CD4-positive, alpha-beta T cell treated with Interleukin-6 at 100 ng/mL for 8 hours (primary cell): ENCODE measurements around the gene U2AF2.

ENCODE experiments used
- DNase-seq: peaks from one replicate; pipeline ENCODE4 v3.0.0-alpha.2; 2020; ENCODE audit warnings: mixed read lengths, low spot score

Gene U2AF2

DNA sequence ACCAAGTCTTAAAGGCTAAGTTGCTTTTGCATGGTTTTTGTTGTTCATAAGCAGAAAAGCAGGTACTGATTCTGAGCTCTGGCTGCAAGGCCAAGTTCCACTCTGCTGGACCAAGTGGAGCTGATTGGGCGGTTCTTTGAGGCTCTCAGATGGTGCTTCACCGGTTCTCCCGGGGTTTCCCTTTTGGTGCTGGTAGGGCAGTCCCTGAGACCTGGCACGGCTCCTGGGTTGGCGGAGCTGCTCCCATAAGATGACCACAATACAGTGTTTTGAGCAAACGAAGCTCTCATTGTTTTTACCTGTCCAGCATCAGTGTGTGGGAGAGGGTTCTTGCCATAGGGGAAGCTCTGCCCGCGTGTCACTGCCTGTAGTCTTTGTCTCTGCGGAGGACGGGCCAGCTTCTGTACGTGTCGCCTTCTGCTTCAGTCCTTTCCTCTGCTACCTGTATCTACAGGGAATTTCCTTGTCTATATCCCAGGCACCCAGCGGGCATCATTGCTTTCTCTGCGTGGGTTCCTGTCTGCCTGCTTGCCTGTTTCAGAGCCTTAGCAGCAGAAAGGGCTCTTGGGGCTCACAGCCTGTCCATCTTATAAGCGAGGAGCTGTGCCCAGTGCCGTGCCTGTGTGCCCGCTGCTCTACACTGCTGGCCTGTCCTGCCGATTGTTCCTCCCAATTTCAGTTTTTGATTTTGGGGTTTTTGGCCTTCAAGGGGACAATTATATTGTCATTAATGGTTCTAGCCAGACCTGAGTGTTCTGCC lies 2.3 kb downstream of the U2AF2 start:
- no peak for DNase-seq

- no peak for DNase-seq
Measured at GRCh38 chr19:55658846-55659459, 4.1 kb downstream of the U2AF2 start.

DNA sequence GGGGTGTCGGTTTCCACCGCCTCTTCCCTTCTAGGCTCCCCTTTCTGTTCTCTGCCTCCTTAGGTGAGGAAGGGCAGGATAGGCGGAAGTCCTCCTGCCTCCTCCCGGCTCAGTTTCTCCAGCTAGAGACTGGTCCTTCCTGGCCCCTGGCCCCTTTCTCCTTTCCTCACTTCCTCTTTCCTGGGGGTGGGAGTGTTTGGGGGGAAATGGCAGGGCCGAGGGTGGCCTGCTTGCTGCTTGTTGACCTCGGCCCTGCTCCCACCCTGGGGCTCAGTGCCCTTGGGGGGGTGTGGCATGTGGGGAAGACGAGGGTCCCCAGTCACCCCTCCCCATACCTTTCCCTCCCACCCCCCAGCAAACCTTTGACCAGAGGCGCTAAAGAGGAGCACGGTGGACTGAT lies 5.0 kb downstream of the U2AF2 start:
- no peak for DNase-seq

DNA sequence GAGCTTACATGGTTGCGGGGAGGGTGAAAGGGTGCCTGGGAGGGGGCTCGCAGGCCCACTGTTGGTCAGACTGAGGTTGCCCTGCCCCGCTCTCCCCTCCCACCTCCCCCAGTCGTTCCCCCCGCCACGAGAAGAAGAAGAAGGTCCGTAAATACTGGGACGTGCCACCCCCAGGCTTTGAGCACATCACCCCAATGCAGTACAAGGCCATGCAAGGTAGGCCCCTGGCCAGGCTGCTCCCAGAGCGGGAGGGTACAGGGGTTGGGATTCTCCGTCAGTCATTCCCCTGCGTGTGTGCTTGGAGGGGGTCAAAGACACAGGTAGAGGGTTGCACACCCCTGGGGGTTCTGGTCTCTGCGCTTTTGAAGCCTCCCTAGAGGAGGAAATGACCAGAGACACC lies 5.6 kb downstream of the U2AF2 start:
- no peak for DNase-seq

- DNase-seq: no peak
Measured at GRCh38 chr19:55660991-55661390, 6.2 kb downstream of the U2AF2 start.

GRCh38 chr19:55661826-55662225 lies 7.0 kb downstream of the U2AF2 start:
- no peak for DNase-seq

DNA sequence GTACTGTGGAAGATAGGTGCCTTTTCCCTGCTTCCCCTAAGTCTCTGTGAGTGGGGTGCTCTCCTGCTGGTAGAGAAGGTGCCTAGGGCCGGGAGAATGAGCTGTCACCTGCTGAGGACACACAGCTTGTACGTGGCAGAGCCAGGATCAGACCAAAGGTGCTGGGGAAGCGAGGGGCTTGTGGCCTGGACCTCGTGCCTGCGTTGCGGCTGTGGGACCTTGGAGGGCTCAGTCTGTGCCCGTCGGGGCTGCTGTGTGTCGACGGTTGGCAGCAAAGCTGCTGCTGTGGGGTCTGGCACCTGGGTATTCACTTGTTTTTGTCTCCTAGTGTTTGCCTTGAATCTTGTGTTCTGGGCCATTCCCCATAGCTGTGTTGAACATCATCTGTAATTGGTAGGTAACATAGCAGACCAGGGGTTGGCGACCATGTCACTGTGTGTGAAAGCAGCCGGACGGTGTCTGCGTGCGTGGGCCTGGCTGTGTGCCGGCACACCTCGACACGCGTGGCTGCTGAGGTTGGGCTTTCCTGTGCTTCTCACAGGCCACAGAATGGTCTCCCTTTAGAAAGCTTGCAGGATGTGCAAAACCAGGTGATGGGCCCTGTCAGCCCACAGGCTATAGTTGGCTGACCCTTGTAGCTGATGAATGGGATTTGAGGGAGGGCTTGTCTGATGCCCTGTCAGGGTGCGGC lies 9.2 kb downstream of the U2AF2 start:
- DNase-seq: no peak

GRCh38 chr19:55666343-55667005 lies 11.6 kb downstream of the U2AF2 start:
- DNase-seq: no peak

- DNase-seq: no peak
Measured at GRCh38 chr19:55667006-55667381, 12.2 kb downstream of the U2AF2 start.

GRCh38 chr19:55667511-55667910 lies 12.7 kb downstream of the U2AF2 start:
- DNase-seq: no peak

DNA sequence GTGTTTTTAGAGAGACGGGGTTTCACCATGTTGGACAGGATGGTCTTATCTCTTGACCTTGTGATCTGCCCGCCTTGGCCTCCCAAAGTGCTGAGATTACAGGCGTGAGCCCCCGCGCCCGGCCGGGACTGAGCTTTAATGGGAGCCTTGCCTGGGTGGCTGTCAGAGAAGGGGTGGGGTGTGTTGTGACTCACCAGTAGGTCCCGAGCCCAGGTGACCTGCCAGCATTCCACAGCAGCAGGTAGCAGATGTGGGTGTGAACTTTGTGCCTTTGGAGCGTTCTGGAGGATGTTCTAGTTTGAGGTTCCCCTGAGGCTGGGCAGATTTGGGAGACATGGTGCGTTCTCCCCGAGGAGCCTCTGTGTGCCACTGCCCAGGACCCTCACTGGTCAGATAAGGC lies 13.1 kb downstream of the U2AF2 start:
- no peak for DNase-seq

DNA sequence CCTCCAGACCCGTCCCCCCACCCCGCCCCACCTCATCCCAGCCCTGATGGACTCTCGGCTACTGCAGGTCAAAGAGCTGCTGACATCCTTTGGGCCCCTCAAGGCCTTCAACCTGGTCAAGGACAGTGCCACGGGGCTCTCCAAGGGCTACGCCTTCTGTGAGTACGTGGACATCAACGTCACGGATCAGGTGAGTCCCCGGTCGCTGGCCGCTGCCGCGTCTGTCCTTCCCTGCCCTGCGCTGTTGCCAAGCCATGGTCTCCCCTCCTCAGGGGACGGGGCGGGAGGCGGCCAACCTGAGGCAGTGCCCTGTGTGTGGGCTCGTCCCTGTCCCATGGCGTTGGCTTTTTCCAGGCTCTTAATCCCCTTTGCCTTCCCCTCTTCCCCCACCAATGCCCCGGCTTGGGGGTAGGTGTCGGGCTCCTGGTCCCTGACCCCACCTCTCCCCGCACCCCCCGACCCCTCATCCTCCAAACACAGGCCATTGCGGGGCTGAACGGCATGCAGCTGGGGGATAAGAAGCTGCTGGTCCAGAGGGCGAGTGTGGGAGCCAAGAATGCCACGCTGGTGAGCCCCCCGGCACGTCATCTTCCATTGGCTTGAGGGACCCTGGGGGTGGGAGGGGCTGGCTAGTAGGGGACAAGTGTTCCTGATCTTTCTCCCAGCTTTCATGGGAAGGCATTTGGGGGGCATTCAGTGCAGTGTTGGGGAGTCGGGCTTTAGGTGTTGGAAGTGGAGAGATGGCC lies 13.9 kb downstream of the U2AF2 start:
- no peak for DNase-seq

GRCh38 chr19:55669418-55670279 lies 14.8 kb downstream of the U2AF2 start:
- DNase-seq: no peak

DNA sequence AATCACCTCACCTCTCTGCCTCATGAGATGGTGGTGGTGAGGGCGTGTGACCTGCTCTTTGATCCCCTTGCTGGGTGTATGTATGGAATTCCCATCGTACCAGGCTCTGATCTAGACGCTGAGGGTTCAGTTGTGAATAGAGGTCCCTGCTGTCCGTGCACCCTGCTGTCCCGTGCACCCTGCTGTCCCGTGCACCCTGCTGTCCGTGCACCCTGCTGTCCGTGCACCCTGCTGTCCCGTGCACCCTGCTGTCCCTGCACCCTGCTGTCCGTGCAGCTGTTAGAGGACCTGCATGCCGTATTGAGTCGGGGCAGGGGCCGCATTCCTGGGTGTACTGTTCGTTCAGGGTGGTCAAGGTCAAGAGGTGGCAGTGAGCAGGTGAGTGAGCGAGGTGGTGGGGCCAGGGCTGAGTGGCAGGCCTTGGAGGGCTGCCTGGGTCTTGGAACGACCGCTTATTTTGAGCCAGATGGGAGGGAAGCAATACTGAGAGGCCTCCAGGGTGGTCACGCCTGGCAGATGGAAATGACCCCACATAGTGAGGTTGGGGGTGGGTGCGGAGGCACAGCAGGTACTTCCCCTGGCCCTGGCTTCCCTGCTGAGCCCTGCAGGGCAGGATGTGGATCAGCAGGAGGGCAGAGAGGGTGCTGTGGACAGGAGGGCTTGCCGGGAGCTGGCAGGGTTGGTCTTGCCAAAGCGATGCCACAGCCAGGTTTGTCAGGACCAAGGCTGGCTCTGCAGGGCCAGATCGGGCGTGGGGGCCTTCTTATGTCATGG lies 15.6 kb downstream of the U2AF2 start:
- DNase-seq: no peak

- no peak for DNase-seq
Measured at GRCh38 chr19:55671054-55671378, 16.2 kb downstream of the U2AF2 start.

- DNase-seq: no peak
Measured at GRCh38 chr19:55672418-55672817, 17.6 kb downstream of the U2AF2 start.

GRCh38 chr19:55673465-55673864 lies 18.6 kb downstream of the U2AF2 start:
- DNase-seq: no peak

- DNase-seq: no peak
Measured at GRCh38 chr19:55673889-55674288, 19.1 kb downstream of the U2AF2 start.

DNA sequence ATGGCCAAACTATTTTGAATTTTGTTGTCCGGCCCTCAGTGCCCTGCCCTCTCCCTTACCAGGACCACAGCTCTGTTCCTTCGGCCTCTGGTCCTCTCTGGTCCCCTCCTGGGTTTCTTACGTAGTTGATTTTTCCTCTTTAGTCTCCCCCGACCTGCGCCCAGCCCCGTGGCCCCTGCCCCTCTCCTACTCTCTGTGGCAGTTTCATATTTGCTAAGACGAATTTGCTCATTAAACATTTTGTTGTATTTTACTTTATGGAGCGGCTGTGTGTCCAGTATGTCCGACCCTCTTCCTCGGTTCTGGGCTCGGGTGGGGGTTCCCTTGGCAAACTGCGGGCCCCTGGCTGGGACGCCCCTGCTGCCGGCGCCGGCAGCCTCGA lies 19.6 kb downstream of the U2AF2 start:
- no peak for DNase-seq

GRCh38 chr19:55674841-55675660 lies 20.2 kb downstream of the U2AF2 start, which contains the start of gene EPN1:
TSS of gene EPN1 (plus strand) at chr19:55675226. CDS start at chr19:55678628, 3,402 bp downstream.
- DNase-seq: peak; percentile 97
